ENCODE measurements around the gene ST6GALNAC1.

- TF ChIP-seq TAF1 (IDR thresholded peaks at IDR 0.05; ENCODE audit: borderline replicate concordance, low read depth, low read length) (no peak), POLR2A (IDR thresholded peaks at IDR 0.05; ENCODE audit: low read depth, low read length) (no peak), POLR2AphosphoS5 (IDR thresholded peaks at IDR 0.05; ENCODE audit: low read depth, low read length) (no peak)
Observed at GRCh38 chr17:76586741-76587487, 56.6 kb downstream of the ST6GALNAC1 start.

All from GM12892 (cell line).